ENCODE results near the gene ACOXL. TPM values are rescaled to one million over a fixed set of nuclear protein-coding genes. Genes with fewer than 3 reads are reported as not detected.
"Not testable (repeated sequence)": the region's sequence is repeated elsewhere in the genome, so short reads cannot be mapped to it uniquely, and the experiment has no call there.

The ACOXL gene
- total RNA-seq, 1 donor from 2014 or later, result 0.23 TPM

- Mint-ChIP-seq H3K4me3 (ENCODE audit: unreplicated experiment) (no peak overlapping the region), H3K9me3 (ENCODE audit: unreplicated experiment) (peaks cover 7% of the 10 kb centered on the region), H3K36me3 (ENCODE audit: low read depth, unreplicated experiment) (no peaks in the 10 kb centered on the region), H3K4me1 (ENCODE audit: low read depth, unreplicated experiment) (peaks cover 16% of the 10 kb centered on the region), H3K27me3 (ENCODE audit: low read depth, unreplicated experiment) (no peaks in the 10 kb centered on the region), H3K27ac (ENCODE audit: unreplicated experiment) (no peak overlapping the region)
- no peak overlapping the region for H3K4me2 ChIP-seq (ENCODE audit: low read length)
- no peak overlapping the region for H2AFZ ChIP-seq (ENCODE audit: low read depth, low read length)
- H3K9me3 ChIP-seq (ENCODE audit: insufficient read depth, low read depth, low read length), result no peaks in the 10 kb centered on the region
- no peak for TF ChIP-seq CTCF (IDR thresholded peaks at IDR 0.05; ENCODE audit: insufficient read depth, low read depth, low read length)
- TF ChIP-seq EZH2 (IDR thresholded peaks at IDR 0.05; ENCODE audit: insufficient read depth, low read length), result no peak
- peaks cover 3% of the 10 kb centered on the region for H3K4me1 ChIP-seq (ENCODE audit: insufficient read depth, low read length)
- no peaks in the 10 kb centered on the region for H3K79me2 ChIP-seq (ENCODE audit: insufficient read depth, low read length)
- DNase-seq (ENCODE audit: low read depth) (no peak), FAIRE-seq (no peak)
- H3K4me3 ChIP-seq (ENCODE audit: insufficient read depth, low read depth, low read length), result no peak overlapping the region
- no peaks in the 10 kb centered on the region for H4K20me1 ChIP-seq (ENCODE audit: insufficient read depth, low read length)
- no peak overlapping the region for H3K9ac ChIP-seq (ENCODE audit: low read length)
- H3K27ac ChIP-seq (ENCODE audit: low read depth, low read length), result no peak overlapping the region
- no peaks in the 10 kb centered on the region for H3K27me3 ChIP-seq (ENCODE audit: insufficient read depth, low read length)
- no peaks in the 10 kb centered on the region for H3K36me3 ChIP-seq (ENCODE audit: insufficient read depth, low read length)
Measured at GRCh38 chr2:110691612-110692258, 40.6 kb upstream of the ACOXL start.

DNA sequence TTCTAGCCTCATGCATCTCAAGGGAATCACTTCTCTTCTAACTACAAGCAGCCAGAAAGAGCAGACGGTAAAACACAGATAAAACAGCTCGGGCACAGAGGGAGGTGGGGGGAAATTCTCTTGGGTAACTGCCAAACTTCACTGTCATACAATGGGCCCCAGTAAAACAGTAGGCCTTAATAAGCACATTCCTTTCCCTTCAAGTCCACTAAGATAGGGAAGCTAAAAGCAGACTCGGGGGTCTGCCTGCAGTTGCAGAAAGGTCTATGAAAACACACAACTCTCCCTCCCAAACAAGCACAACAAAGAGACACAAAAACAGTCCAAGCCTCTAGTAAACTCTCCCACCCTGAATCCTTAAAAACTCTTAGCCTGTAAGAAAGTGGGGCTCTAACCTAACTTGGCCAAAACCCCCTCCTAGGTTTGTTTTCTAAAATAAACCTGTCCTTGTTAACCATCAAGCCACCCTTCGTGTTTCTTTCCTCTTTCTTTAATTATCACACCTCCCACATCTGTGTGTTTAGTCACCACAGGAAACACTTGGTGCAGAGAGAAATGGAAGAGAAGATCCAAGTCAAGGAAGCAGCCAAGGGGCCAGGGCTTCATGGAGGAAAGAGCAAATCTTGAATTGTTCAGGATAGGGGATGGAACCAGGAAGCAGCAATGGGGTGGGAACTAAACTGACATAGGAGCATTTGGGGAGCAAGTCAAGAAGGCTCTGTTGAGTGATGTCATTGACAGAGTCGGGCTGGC lies 37.1 kb upstream of the ACOXL start:
- peak overlapping the region; percentile 54 for H3K27ac Mint-ChIP-seq (ENCODE audit: unreplicated experiment)
- H3K9ac ChIP-seq (ENCODE audit: low read length); H3K4me3 ChIP-seq (ENCODE audit: insufficient read depth, low read depth, low read length); H3K27me3 Mint-ChIP-seq (ENCODE audit: low read depth, unreplicated experiment); H3K36me3 Mint-ChIP-seq (ENCODE audit: low read depth, unreplicated experiment); H4K20me1 ChIP-seq (ENCODE audit: insufficient read depth, low read length); H3K4me3 Mint-ChIP-seq (ENCODE audit: unreplicated experiment); H3K4me2 ChIP-seq (ENCODE audit: low read length); DNase-seq (ENCODE audit: low read depth); H3K9me3 Mint-ChIP-seq (ENCODE audit: unreplicated experiment); H3K9me3 ChIP-seq (ENCODE audit: insufficient read depth, low read depth, low read length); H3K27ac ChIP-seq (ENCODE audit: low read depth, low read length); H3K36me3 ChIP-seq (ENCODE audit: insufficient read depth, low read length); H3K27me3 ChIP-seq (ENCODE audit: insufficient read depth, low read length); FAIRE-seq; H3K4me1 ChIP-seq (ENCODE audit: insufficient read depth, low read length); H3K79me2 ChIP-seq (ENCODE audit: insufficient read depth, low read length): not testable (repeated sequence)
- peaks cover 12% of the 10 kb centered on the region for H3K4me1 Mint-ChIP-seq (ENCODE audit: low read depth, unreplicated experiment)
- peak overlapping the region; percentile 9 for H2AFZ ChIP-seq (ENCODE audit: low read depth, low read length)

GRCh38 chr2:110698253-110698652 lies 34.1 kb upstream of the ACOXL start:
- not testable (repeated sequence) for H3K27me3 ChIP-seq (ENCODE audit: insufficient read depth, low read length); H4K20me1 ChIP-seq (ENCODE audit: insufficient read depth, low read length); H3K4me1 ChIP-seq (ENCODE audit: insufficient read depth, low read length); H3K4me3 Mint-ChIP-seq (ENCODE audit: unreplicated experiment); H3K36me3 Mint-ChIP-seq (ENCODE audit: low read depth, unreplicated experiment); H3K27ac ChIP-seq (ENCODE audit: low read depth, low read length); H3K9me3 Mint-ChIP-seq (ENCODE audit: unreplicated experiment); H3K4me3 ChIP-seq (ENCODE audit: insufficient read depth, low read depth, low read length); H3K4me2 ChIP-seq (ENCODE audit: low read length); DNase-seq (ENCODE audit: low read depth); H3K36me3 ChIP-seq (ENCODE audit: insufficient read depth, low read length); H3K9ac ChIP-seq (ENCODE audit: low read length); H2AFZ ChIP-seq (ENCODE audit: low read depth, low read length); H3K27me3 Mint-ChIP-seq (ENCODE audit: low read depth, unreplicated experiment); H3K79me2 ChIP-seq (ENCODE audit: insufficient read depth, low read length); FAIRE-seq; H3K9me3 ChIP-seq (ENCODE audit: insufficient read depth, low read depth, low read length); H3K27ac Mint-ChIP-seq (ENCODE audit: unreplicated experiment)
- H3K4me1 Mint-ChIP-seq (ENCODE audit: low read depth, unreplicated experiment), result peaks cover 12% of the 10 kb centered on the region

Data from astrocyte (in vitro differentiated cells and primary cell).